Calu3 (cell line): Measurements from ENCODE around the gene FHIT. TPM values are rescaled to one million over a fixed set of nuclear protein-coding genes. Genes with fewer than 3 reads are reported as not detected.

Experiments
- BruUV-seq: library from RNA; stranded (reverse); fragments of 400-500 nt; replicated peaks from 2 replicates; lab custom pipeline; 2021; lab: Mats Ljungman, UMichigan
- CTCF ChIA-PET: fragments of 300-600 bp; sonication (Branson Sonifier 250); formaldehyde crosslinking; loops from one replicate; lab custom pipeline; 2022; ENCODE audit warnings: antibody characterized with exemption; lab: Charles Lee
- DNase-seq: peaks from one replicate; pipeline ENCODE4 v3.0.0; 2022
- H3K27ac Mint-ChIP-seq: one replicate; pipeline ENCODE4 v1.8.0; 2022; ENCODE audit warnings: mixed read lengths; ENCODE audit not compliant: unreplicated experiment
- H3K27me3 Mint-ChIP-seq: one replicate; pipeline ENCODE4 v1.8.0; 2022; ENCODE audit warnings: mixed read lengths; ENCODE audit not compliant: unreplicated experiment
- H3K36me3 Mint-ChIP-seq: one replicate; pipeline ENCODE4 v1.8.0; 2022; ENCODE audit warnings: mild to moderate bottlenecking, moderate library complexity, mixed read lengths; ENCODE audit not compliant: insufficient read depth, unreplicated experiment
- H3K4me1 Mint-ChIP-seq: one replicate; pipeline ENCODE4 v1.8.0; 2022; ENCODE audit warnings: mild to moderate bottlenecking, low read depth, mixed read lengths; ENCODE audit not compliant: unreplicated experiment
- H3K4me3 Mint-ChIP-seq: one replicate; pipeline ENCODE4 v1.8.0; 2022; ENCODE audit warnings: mild to moderate bottlenecking, low read depth, moderate library complexity, mixed read lengths; ENCODE audit not compliant: unreplicated experiment
- H3K9me3 Mint-ChIP-seq: one replicate; pipeline ENCODE4 v1.8.0; 2022; ENCODE audit warnings: low read depth, mixed read lengths; ENCODE audit not compliant: unreplicated experiment
- CTCF ChIP-seq: fragments of 200-600 bp; IDR thresholded peaks from one replicate; pipeline ENCODE4 v1.8.0; 2022; ENCODE audit warnings: antibody characterized with exemption; ENCODE audit not compliant: unreplicated experiment
- intact Hi-C: fragments of 100-400 bp; cut with micrococcal nuclease; formaldehyde crosslinking; loops from one replicate; pipeline ENCODE4 v1.10.0; 2022; ENCODE audit not compliant: unreplicated experiment
- total RNA-seq: library from RNA; stranded (reverse); gene quantifications from 2 replicates; pipeline ENCODE4 v1.2.3, GENCODE V29; 2022

Gene FHIT
- total RNA-seq, 1 experiment from 2014 or later: 6.2 TPM

GRCh38 chr3:61186030-61186429, 65.2 kb downstream of the FHIT start:
- peaks cover 2% of the 10 kb centered on the region for H3K9me3 Mint-ChIP-seq
- no peaks in the 10 kb centered on the region for H3K36me3 Mint-ChIP-seq
- DNase-seq: peak; percentile 0
- intact Hi-C loops: no loop called here
- H3K27ac Mint-ChIP-seq: no peak overlapping the region
- H3K4me3 Mint-ChIP-seq: no peak overlapping the region
- BruUV-seq: no TSS peak
- H3K4me1 Mint-ChIP-seq: peaks cover 11% of the 10 kb centered on the region
- H3K27me3 Mint-ChIP-seq: no peaks in the 10 kb centered on the region
- no peak for TF ChIP-seq CTCF
- CTCF ChIA-PET: no interaction called here

- Mint-ChIP-seq H3K4me3 (no peak overlapping the region), H3K27ac (no peak overlapping the region), H3K36me3 (no peaks in the 10 kb centered on the region), H3K27me3 (no peaks in the 10 kb centered on the region), H3K4me1 (peaks cover 11% of the 10 kb centered on the region), H3K9me3 (peaks cover 2% of the 10 kb centered on the region)
- no TSS peak for BruUV-seq
- intact Hi-C loops: no loop called here
- CTCF ChIA-PET: no interaction called here
- DNase-seq: no peak
- no peak for TF ChIP-seq CTCF
These were observed 66.3 kb downstream of the FHIT start for GRCh38 chr3:61184956-61185355.

- no peaks in the 10 kb centered on the region for H3K36me3 Mint-ChIP-seq
- no peak for DNase-seq
- intact Hi-C loops: no loop called here
- BruUV-seq: no TSS peak
- H3K4me3 Mint-ChIP-seq: no peak overlapping the region
- no peak overlapping the region for H3K27ac Mint-ChIP-seq
- H3K27me3 Mint-ChIP-seq: no peaks in the 10 kb centered on the region
- no peaks in the 10 kb centered on the region for H3K9me3 Mint-ChIP-seq
- CTCF ChIA-PET: no interaction called here
- H3K4me1 Mint-ChIP-seq: peaks cover 11% of the 10 kb centered on the region
- no peak for TF ChIP-seq CTCF
These were observed 68.6 kb downstream of the FHIT start for GRCh38 chr3:61182662-61183061.

- no peak for TF ChIP-seq CTCF
- BruUV-seq: no TSS peak
- intact Hi-C loops: no loop called here
- no peaks in the 10 kb centered on the region for H3K27me3 Mint-ChIP-seq
- H3K36me3 Mint-ChIP-seq: no peaks in the 10 kb centered on the region
- H3K4me1 Mint-ChIP-seq: peaks cover 8% of the 10 kb centered on the region
- H3K27ac Mint-ChIP-seq: no peak overlapping the region
- CTCF ChIA-PET: no interaction called here
- no peak overlapping the region for H3K4me3 Mint-ChIP-seq
- DNase-seq: peak; percentile 3
- no peaks in the 10 kb centered on the region for H3K9me3 Mint-ChIP-seq
These were observed 69.4 kb downstream of the FHIT start for GRCh38 chr3:61181874-61182273.
